Stimulated activated CD4-positive, alpha-beta T cell treated with anti-CD3 and anti-CD28 coated beads, Interleukin-15, amount 100 ng/mL, for 24 hours (primary cell): ENCODE data around the gene RPIA.

ENCODE experiments used
- DNase-seq: peaks from one replicate; pipeline ENCODE4 v3.0.0-alpha.2; 2020

The RPIA gene

GRCh38 chr2:88686320-88686719, 5.2 kb upstream of the RPIA start:
- no peak for DNase-seq

- no peak for DNase-seq
These were observed 4.1 kb upstream of the RPIA start for GRCh38 chr2:88687384-88687783.

GRCh38 chr2:88690591-88691338, 708 bp upstream of the RPIA start:
- peak; percentile 70 for DNase-seq

GRCh38 chr2:88692187-88692586, 714 bp downstream of the RPIA start:
- DNase-seq: peak; percentile 60

- DNase-seq: no peak
These were observed 2.5 kb downstream of the RPIA start for GRCh38 chr2:88693911-88694414.

- no peak for DNase-seq
These were observed 5.1 kb downstream of the RPIA start for GRCh38 chr2:88696611-88697010.

- no peak for DNase-seq
These were observed 6.0 kb downstream of the RPIA start for GRCh38 chr2:88697370-88698026.

- DNase-seq: no peak
These were observed 6.5 kb downstream of the RPIA start for GRCh38 chr2:88698027-88698413.

GRCh38 chr2:88698498-88699233, 7.2 kb downstream of the RPIA start:
- DNase-seq: no peak

GRCh38 chr2:88707003-88707402, 15.5 kb downstream of the RPIA start:
- DNase-seq: no peak

GRCh38 chr2:88709181-88709631, 17.7 kb downstream of the RPIA start:
- DNase-seq: no peak

- DNase-seq: no peak
These were observed 19.8 kb downstream of the RPIA start for GRCh38 chr2:88711289-88711688.

GRCh38 chr2:88711897-88712296, 20.4 kb downstream of the RPIA start:
- no peak for DNase-seq

- no peak for DNase-seq
These were observed 21.9 kb downstream of the RPIA start for GRCh38 chr2:88713408-88713807.

GRCh38 chr2:88714667-88715066, 23.2 kb downstream of the RPIA start:
- no peak for DNase-seq

- DNase-seq: no peak
These were observed 28.9 kb downstream of the RPIA start for GRCh38 chr2:88720399-88720798.

GRCh38 chr2:88721268-88721667, 29.8 kb downstream of the RPIA start:
- no peak for DNase-seq

GRCh38 chr2:88724643-88725332, 33.3 kb downstream of the RPIA start:
- no peak for DNase-seq

GRCh38 chr2:88729061-88729745, 37.7 kb downstream of the RPIA start:
- no peak for DNase-seq

- no peak for DNase-seq
These were observed 41.9 kb downstream of the RPIA start for GRCh38 chr2:88733155-88733902.

GRCh38 chr2:88735133-88735532, 43.7 kb downstream of the RPIA start:
- no peak for DNase-seq

- DNase-seq: peak; percentile 52
These were observed 44.4 kb downstream of the RPIA start for GRCh38 chr2:88735853-88736252.
